OCI-LY7 (cell line): ENCODE results near the gene TBXT. TPM values are rescaled to one million over a fixed set of nuclear protein-coding genes. Genes with fewer than 3 reads are reported as not detected.
A peak's percentile ranks its signal among the peaks of the same experiment; 100 is the strongest.

Experiments used
- BruUV-seq: library from RNA; stranded (reverse); fragments of 400-500 nt; replicated peaks from 2 replicates; lab custom pipeline; 2021; lab: Mats Ljungman, UMichigan
- CTCF ChIA-PET: fragments of 300-600 bp; sonication (Branson Sonifier 250); formaldehyde crosslinking; loops from one replicate; lab custom pipeline; 2022; ENCODE audit warnings: antibody characterized with exemption; ENCODE audit not compliant: unreplicated experiment; lab: Charles Lee
- POLR2A ChIA-PET: fragments of 300-600 bp; sonication (Branson Sonifier 250); formaldehyde crosslinking; loops from one replicate; lab custom pipeline; 2022; ENCODE audit warnings: antibody characterized with exemption; lab: Charles Lee
- DNase-seq: peaks from one replicate; pipeline ENCODE4 v3.0.0-alpha.2; 2015; ENCODE audit warnings: low spot score
- H2AFZ ChIP-seq: fragments of 200-600 bp; sonication (generic), shearing (Covaris generic); 2 replicates; pipeline ENCODE4 v1.6.1; 2014; ENCODE audit warnings: mild to moderate bottlenecking, antibody characterized with exemption, low read length, moderate library complexity
- H3K27ac ChIP-seq: fragments of 200-600 bp; sonication (generic); 2 replicates; pipeline ENCODE4 v1.5.1; 2014; ENCODE audit warnings: mixed run types, low read depth, mild to moderate bottlenecking, moderate library complexity, low read length, inconsistent platforms; ENCODE audit not compliant: poor library complexity, severe bottlenecking
- H3K36me3 ChIP-seq: fragments of 200-600 bp; sonication (generic); 2 replicates; pipeline ENCODE4 v1.6.1; 2014; ENCODE audit warnings: mild to moderate bottlenecking, antibody characterized with exemption, low read length, moderate library complexity, mixed read lengths; ENCODE audit not compliant: insufficient read depth
- H3K4me1 ChIP-seq: fragments of 200-600 bp; sonication (generic); 2 replicates; pipeline ENCODE4 v1.5.1; 2014; ENCODE audit warnings: mild to moderate bottlenecking, low read length; ENCODE audit not compliant: insufficient read depth, poor library complexity, severe bottlenecking
- H3K4me2 ChIP-seq: fragments of 200-600 bp; sonication (generic); 2 replicates; pipeline ENCODE4 v1.6.1; 2014; ENCODE audit warnings: mild to moderate bottlenecking, low read length
- H3K4me3 ChIP-seq: fragments of 200-600 bp; sonication (generic); 2 replicates; pipeline ENCODE4 v1.5.1; 2014; ENCODE audit warnings: mild to moderate bottlenecking, low read depth, low read length; ENCODE audit not compliant: poor library complexity, severe bottlenecking
- H3K79me2 ChIP-seq: fragments of 200-600 bp; sonication (generic); 2 replicates; pipeline ENCODE4 v1.6.1; 2016; ENCODE audit warnings: low read depth, mild to moderate bottlenecking, low read length, moderate library complexity, mixed read lengths; ENCODE audit not compliant: insufficient read depth
- H3K9me2 ChIP-seq: fragments of 200-600 bp; sonication (generic); 2 replicates; pipeline ENCODE4 v1.6.1; 2016; ENCODE audit warnings: mild to moderate bottlenecking, low read length, mixed read lengths; ENCODE audit not compliant: insufficient read depth
- H3K9me3 ChIP-seq: fragments of 200-600 bp; sonication (generic); 2 replicates; pipeline ENCODE4 v1.6.1; 2014; ENCODE audit warnings: mild to moderate bottlenecking, mixed run types, low read length, mixed read lengths
- H4K20me1 ChIP-seq: fragments of 200-600 bp; sonication (generic); 2 replicates; pipeline ENCODE4 v1.6.1; 2014; ENCODE audit warnings: mild to moderate bottlenecking, antibody characterized with exemption, low read length, moderate library complexity, mixed read lengths; ENCODE audit not compliant: insufficient read depth
- CTCF ChIP-seq: fragments of 200-600 bp; sonication (generic); conservative IDR thresholded peaks from 2 replicates; pipeline ENCODE4 v1.5.1; 2014; ENCODE audit warnings: mild to moderate bottlenecking, antibody characterized with exemption, low read length, moderate library complexity, mixed read lengths
- EZH2phosphoT487 ChIP-seq: fragments of 200-600 bp; sonication (generic); IDR thresholded peaks from 2 replicates; pipeline ENCODE4 v1.6.1; 2018; ENCODE audit warnings: low read depth, borderline replicate concordance, mild to moderate bottlenecking, mixed run types, antibody characterized with exemption, low read length, moderate library complexity, mixed read lengths
- intact Hi-C: fragments of 100-400 bp; cut with micrococcal nuclease; formaldehyde crosslinking; loops from one replicate; pipeline ENCODE4 v1.10.0; 2022; ENCODE audit not compliant: unreplicated experiment
- total RNA-seq, 2 experiments: library from RNA; depleted of rRNA in 1 of 2; stranded (reverse); fragments of >200 nt in 1 of 2; shearing (Covaris generic) in 1 of 2; gene quantifications; 2 replicates each; pipeline ENCODE4 v1.2.3, GENCODE V29; 2014 to 2022

TBXT gene
- total RNA-seq, 2 experiments from 2014 or later: 1.0 to 5.3 TPM

GRCh38 chr6:166194914-166195859 lies 27.5 kb upstream of the TBXT start:
- Histone ChIP-seq H3K4me2 (peak overlapping the region; percentile 52), H3K36me3 (no peaks in the 10 kb centered on the region), H3K4me1 (peaks cover 27% of the 10 kb centered on the region), H3K27ac (peak overlapping the region; percentile 12), H3K9me2 (no peaks in the 10 kb centered on the region), H3K9me3 (no peaks in the 10 kb centered on the region), H3K4me3 (no peak overlapping the region), H4K20me1 (no peaks in the 10 kb centered on the region), H2AFZ (peak overlapping the region; percentile 82), H3K79me2 (no peaks in the 10 kb centered on the region)
- ChIA-PET POLR2A (interaction anchor here (0.6 to 1.7 kb wide), 4 partner anchors 12 to 35 kb away, joined by 3 to 5 read pairs (median 3); no protein-coding TSS in a partner anchor), CTCF (interaction anchor here (0.5 kb wide), 1 partner anchor 172 kb away, joined by 3 read pairs; no protein-coding TSS in a partner anchor)
- TF ChIP-seq CTCF (peak; percentile 24; the same call in 1 of the 2 replicates), EZH2phosphoT487 (no peak)
- no peak for DNase-seq
- intact Hi-C loops: no loop called here
- no TSS peak for BruUV-seq

DNA sequence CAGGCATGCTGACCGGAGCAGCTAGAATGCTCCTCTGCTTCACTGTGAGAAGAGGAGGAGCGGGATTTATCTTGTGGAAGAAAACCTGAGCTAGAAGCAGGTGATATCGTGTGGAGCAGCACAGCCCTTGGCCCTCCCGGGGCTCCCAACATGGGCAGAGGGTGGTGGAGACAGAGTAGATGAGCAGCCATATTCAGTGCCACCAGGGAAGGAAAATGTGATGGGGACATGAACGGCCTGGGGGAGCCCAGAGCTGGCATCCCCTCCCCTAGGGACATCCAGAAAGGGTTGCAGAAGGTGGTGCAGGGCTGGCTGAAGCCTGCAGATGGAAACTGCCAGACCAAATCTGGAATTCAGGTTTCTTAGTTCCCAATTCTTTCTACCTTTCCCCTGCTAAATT lies 24.9 kb upstream of the TBXT start:
- intact Hi-C loops: no loop called here
- Histone ChIP-seq H3K27ac (no peak overlapping the region), H3K4me3 (no peak overlapping the region), H3K9me2 (no peaks in the 10 kb centered on the region), H4K20me1 (no peaks in the 10 kb centered on the region), H3K9me3 (no peaks in the 10 kb centered on the region), H3K4me1 (peaks cover 22% of the 10 kb centered on the region), H2AFZ (no peak overlapping the region), H3K79me2 (no peaks in the 10 kb centered on the region), H3K36me3 (no peaks in the 10 kb centered on the region), H3K4me2 (no peak overlapping the region)
- no TSS peak for BruUV-seq
- TF ChIP-seq CTCF (no peak), EZH2phosphoT487 (no peak)
- ChIA-PET CTCF (no interaction called here), POLR2A (interaction anchor here (0.7 to 1.0 kb wide), 3 partner anchors 7 to 184 kb away, joined by 3 to 8 read pairs (median 4); no protein-coding TSS in a partner anchor)
- DNase-seq: no peak

DNA sequence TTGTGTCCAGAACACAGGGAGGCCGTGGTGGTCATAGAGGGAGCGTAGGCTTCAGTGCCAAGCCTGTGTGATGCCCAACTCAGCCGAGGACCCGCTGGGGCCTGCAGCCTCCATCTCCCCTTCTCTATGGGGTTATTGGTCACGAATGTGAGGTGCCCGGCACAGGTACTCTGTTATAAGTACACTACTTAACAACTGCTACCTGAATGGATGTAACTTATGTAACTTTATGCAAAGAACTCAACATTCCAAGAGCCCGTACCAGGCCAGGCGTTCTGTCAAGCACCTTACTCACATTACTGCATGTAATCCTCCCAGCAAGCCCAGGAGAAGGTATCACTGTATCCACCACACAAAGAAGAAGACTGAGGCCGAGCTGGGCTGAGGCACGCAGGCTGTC lies 24.5 kb upstream of the TBXT start:
- ChIA-PET CTCF (no interaction called here), POLR2A (interaction anchor here (1.0 kb wide), 1 partner anchor 10 kb away, joined by 3 read pairs; no protein-coding TSS in a partner anchor)
- H3K4me3 ChIP-seq: no peak overlapping the region
- no peaks in the 10 kb centered on the region for H3K9me2 ChIP-seq
- no peaks in the 10 kb centered on the region for H4K20me1 ChIP-seq
- DNase-seq: no peak
- no peak overlapping the region for H2AFZ ChIP-seq
- BruUV-seq: no TSS peak
- peaks cover 19% of the 10 kb centered on the region for H3K4me1 ChIP-seq
- H3K9me3 ChIP-seq: no peaks in the 10 kb centered on the region
- no peak overlapping the region for H3K4me2 ChIP-seq
- TF ChIP-seq CTCF (no peak), EZH2phosphoT487 (no peak)
- no peaks in the 10 kb centered on the region for H3K79me2 ChIP-seq
- H3K36me3 ChIP-seq: no peaks in the 10 kb centered on the region
- intact Hi-C loops: no loop called here
- no peak overlapping the region for H3K27ac ChIP-seq
